Activated CD4-positive, alpha-beta T cell treated with anti-CD3 and anti-CD28 coated beads, Interleukin-2, Interleukin-4, amounts not matched to agents 100 ng/mL and 50 ng/mL, durations not matched to agents 16 hours and 8 hours (primary cell): ENCODE measurements around the gene MIB1.
"Not testable (repeated sequence)": the region's sequence is repeated elsewhere in the genome, so short reads cannot be mapped to it uniquely, and the experiment has no call there.

ENCODE experiments used
- DNase-seq: peaks from one replicate; pipeline ENCODE4 v3.0.0-alpha.2; 2020; ENCODE audit warnings: low spot score

MIB1 gene

DNA sequence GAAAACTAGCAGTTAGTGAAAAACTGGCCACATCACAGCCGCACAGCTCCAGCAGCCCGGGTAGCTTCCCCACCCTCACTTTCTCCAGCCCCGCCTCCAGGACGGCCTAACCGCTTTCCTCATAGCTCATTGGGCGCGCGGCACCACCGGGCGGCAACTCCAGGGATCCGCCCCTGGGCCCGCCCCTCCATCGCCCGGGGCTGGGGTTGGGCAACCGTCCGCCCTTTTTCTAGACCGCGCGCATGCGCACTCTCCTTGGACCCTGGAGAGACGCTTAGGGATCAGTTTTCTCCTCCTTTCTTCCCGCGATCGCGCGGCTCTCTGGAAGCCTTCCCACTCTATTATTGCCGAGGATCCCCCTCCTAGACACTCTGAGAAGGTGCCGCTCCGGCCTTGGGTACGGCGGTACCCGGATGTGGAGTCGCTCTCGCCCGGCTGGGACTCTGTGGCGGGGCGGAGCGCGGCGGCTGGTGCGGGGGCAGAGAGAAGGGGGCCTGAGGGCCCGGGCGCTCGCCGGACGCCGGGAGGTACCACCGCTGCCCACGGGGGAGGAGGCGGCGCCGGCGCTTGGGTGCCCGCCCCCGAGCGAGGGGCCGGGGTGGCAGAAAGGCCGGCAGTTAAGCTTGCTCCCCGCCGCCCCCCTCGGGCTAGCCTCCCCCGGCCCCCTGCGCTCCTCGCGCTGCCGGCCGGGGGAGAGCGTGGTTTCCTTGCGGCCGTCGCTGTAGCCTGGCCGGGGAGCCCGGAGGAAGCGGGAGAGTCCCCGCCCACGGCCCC is at the start of gene MIB1:
TSS of gene MIB1 (plus strand) at position 255 of the 774 bp plus-strand sequence. CDS start 792 bp downstream, outside the sequence.
- DNase-seq = peak; percentile 97

DNA sequence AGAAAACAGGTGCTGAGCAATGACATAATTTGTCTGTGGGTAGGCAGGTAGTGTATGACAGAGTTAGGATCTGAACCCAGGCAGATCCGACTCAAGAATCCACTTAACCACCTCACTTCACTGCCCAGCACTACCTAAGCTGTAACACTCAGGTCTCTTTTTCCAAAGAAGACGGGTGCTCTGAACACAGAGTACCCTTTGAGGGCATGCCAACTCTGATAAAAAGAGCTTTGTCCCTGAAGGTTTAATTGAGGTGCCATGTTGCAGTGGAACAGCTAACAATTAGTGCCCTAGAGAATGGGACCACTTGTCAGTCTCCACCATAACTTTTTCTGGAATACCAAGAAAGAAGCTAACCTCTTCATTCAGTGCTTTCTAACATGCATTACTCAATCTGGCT is 47.3 kb upstream of the MIB1 start:
- no peak for DNase-seq

DNA sequence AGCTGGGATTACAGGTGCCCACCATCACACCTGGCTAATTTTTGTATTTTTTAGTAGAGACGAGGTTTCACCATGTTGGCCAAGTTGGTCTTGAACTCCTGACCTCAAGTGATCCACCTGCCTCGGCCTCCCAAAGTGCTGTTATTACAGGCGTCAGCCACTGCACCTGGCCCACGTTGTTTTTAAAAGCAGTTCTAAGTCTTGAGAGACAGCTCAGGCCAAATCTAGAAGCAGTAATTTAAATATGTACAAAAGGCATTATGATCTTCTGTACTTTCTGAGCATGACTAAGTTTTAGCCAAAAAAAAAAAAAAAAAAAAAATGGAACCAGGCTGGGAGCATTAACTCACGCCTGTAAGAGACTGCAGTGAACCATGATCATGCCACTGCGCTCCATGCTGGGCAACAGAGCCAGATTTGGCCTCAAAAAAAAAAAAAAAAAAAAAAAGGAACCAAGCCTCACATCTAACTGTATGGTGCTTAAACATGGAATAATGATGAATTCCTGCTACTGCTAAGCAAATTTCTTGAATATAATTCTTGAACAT is 40.0 kb upstream of the MIB1 start:
- DNase-seq = no peak

DNA sequence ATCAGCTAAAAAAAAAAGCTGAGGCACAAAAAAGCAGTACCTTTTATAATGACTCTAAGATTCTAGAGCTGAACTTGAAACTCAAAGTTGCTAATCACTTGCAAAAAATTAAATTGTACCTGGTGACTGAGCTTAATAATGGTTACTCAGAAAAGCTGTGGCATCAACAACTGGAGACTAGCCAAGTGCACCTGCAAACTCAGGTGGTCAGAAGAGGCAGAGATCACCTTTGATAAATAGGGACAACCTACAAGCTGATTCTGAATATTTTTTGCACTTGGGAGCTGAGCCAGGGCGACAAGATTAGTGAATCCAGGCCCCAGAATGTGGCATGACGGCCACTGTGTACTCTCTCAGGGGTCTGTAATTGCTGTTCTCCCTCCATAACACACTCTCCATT is 39.0 kb upstream of the MIB1 start:
- DNase-seq = no peak

DNA sequence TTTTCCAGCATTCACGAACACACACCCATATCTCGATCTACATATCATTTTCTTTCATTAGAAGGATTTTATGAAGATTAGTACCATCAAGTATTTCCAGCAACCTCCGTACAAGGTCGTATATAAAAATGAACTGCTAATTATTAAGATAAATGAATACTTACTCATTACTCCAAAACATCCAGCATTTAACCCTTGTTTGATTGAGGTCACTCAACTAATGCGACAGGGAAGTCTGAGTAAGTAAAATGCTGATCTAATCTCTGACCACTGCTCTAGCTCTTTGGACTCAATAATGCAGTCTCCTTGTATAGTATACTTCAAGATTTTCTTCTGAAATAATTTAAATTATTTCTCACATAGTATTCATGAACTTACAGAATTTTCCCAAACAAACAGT is 38.0 kb upstream of the MIB1 start:
- DNase-seq = no peak

DNA sequence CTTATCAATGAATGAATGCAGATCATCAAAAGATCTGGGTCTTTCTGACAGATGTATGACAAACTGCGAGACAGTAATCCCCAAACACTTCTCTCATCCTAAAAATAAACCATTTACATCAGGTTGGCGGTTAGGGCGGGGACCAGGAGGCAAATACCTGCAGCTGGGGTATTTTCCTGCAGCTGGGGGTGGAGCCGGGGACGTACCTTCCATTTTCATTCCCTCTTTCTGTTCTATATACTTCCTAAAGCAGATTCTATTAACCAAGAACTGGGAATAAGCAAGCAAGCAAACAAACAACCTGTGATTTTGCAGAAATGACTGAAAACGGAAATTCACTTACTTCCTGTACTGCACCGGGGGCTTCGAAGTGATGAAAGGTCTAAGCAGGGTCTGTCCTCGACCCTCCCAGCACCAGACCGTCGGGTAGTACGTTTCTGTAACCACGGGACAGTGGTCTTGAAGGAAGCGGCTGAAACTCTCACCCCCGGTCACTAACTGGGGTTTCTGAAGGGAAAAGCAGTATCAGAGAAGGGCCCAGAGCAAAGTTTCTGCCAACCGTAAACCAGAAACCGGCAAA is 37.3 kb upstream of the MIB1 start:
- DNase-seq = peak; percentile 32

DNA sequence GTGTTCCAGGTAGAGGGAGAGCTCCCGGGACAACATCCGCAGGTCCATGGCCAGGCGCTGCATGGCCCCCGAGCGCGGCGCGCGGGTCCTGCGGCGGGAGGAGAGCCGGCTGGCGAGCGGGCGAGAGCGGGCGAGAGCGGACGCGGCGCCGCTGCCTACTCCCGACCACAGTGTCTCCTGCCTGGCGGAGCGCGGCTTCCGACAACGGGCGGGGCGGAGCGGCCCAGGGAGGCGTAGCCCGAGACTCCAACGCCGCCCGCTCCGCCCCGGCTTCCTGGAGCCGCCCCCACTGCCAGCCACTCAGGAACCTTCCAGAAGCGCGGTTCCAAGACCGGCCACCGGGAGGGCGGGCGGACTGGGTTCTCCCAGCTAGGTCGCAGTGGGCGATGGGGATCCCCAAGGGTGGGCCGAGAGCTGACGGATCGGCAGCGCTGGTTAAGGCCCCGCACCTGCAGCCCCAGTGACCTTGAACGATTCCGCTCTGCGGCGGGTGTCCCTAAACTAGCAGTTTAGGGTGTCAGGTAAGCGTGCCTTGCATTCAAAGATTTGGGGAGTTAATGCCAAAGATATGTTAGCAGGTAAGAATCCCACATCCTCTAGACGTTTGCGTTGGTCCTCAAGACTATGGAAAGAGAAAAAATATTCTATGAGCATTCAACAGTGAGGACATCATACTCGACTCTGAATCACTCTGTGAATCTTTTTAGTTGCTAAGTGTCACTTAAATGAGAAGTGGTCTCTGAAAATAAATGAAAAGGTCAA is 35.8 kb upstream of the MIB1 start, which contains the start of gene ABHD3:
TSS of gene ABHD3 (minus strand) at position 172 of the 762 bp plus-strand sequence. CDS start at position 63, 109 bp downstream.
- DNase-seq = peak; percentile 92

DNA sequence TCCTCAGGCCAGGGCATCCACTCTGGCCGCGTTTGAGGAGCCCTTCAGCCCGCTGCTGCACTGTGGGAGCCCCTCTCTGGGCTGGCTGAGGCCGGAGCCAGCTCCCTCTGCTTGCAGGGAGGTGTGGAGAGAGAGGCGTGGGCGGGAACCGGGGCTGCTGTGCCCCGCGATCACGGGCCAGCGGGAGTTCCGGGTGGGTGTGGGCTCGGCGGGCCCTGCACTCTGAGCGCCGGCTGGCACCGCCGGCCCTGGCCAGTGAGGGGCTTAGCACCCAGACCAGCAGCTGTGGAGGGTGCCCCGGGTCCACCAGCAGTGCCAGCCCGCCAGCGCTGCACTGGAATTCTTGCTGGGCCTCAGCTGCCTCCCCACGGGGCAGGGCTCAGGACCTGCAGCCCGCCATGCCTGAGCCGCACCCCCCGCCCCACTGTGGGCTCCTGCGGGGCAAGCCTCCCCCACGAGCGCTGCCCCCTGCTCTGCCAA is 34.2 kb upstream of the MIB1 start:
- no peak for DNase-seq

DNA sequence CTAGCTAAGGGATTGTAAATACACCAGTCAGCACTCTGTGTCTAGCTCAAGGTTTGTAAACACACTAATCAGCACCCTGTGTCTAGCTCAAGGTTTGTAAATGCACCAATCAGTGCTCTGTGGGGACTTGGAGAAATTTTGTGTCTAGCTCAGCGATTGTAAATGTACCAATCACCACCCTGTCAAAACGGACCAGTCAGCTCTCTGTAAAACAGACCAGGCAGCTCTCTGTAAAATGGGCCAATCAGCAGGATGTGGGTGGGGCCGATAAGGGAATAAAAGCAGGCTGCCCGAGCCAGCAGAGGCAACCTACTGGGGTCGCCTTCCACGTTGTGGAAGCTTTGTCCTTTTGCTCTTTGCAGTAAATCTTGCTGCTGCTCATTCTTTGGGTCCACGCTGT is 33.5 kb upstream of the MIB1 start:
- not testable (repeated sequence) for DNase-seq

DNA sequence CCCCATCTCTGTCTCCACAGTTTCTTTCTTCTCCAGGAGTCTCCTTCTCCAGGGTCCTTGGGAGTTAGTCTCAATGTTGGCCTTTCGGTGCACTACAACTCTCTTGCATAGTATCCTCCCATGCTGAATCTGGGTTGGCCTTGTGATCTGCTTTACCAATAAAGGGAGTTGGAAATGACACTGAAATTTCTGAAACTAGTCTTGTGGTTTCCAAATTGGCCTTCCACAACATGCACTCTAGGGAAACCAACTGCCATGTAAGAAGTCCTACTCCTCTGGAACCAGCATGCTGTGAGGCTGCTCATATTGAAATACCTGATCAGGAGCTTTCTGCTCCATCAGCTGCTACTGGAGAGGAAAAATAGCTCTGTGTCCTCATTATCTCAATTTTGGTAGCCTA is 26.1 kb upstream of the MIB1 start:
- DNase-seq = peak; percentile 61

DNA sequence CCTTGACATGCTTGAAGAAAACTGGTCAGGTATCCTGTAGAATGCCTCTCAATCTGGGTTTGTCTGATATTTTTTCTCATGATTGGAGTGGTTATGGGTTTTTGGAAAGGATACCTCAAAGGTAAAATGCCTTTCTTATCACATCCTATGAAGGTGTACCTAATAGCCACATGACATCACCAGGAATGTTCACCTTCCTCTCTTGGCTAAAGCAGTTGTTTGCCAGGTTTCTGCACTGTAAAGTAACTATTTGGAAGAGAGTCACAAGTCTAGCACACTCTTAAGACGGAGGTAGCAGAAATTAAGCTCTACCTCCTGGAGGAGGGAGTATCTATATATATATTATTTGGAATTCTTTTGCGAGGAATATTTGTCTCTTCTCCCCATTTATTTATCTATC is 17.9 kb upstream of the MIB1 start:
- DNase-seq = no peak

DNA sequence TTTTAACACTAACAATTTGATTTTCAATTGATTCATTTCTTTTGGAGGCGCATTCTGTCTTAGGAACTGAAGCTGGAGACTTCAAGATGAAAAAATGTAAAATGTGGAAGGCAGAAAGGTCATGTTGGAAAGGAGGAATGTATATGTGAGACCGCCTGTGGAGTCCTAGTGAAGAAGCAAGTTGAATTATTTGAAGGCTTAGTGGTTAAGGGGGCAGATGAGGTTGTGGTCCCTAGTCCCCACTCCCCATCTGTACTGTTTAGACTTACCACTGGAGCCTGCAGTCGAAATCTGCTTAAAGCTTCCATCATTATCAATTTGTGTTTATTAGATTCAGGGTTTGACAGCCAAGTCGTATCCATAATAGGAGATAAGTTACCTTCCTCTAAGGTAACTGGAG is 15.4 kb upstream of the MIB1 start:
- DNase-seq = no peak

DNA sequence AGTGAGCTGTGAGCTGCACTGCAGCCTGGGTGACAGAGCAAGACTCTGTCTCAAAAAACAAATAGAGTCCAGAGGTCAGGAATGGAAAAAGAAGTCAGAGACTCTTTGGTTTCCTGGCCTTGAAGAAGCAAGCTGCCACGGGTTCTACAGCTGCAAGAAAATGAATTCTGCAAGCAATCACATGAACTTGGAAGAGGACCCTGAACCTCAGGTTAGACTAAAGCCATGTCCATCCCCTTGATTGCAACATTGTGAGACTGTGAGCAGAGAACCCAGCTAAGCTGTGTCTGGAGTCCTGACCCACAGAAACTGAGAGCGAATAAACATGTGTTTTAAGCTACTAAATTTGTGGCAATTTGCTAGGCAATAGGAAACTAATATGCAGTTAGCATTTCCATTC is 12.9 kb upstream of the MIB1 start:
- DNase-seq = no peak

DNA sequence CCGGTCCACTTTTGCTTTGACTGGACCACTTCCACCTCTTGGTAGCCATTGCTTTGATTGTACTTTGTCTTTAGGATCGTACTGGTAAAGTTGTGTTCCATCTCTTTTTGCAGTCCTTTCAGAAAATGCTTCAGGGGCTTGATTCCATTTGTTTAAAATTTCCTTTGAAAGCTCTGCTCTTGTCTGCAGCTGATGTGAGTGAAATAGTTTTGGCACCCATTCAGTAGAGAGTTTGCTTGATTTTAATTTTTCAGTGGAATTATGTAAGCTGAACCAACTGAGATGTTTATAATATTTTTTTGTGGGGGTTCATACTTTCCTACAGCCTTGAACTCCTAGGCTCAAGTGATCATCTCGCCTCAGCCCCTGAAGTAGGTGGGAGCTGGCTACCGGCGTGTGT is 7.6 kb upstream of the MIB1 start:
- DNase-seq = no peak

DNA sequence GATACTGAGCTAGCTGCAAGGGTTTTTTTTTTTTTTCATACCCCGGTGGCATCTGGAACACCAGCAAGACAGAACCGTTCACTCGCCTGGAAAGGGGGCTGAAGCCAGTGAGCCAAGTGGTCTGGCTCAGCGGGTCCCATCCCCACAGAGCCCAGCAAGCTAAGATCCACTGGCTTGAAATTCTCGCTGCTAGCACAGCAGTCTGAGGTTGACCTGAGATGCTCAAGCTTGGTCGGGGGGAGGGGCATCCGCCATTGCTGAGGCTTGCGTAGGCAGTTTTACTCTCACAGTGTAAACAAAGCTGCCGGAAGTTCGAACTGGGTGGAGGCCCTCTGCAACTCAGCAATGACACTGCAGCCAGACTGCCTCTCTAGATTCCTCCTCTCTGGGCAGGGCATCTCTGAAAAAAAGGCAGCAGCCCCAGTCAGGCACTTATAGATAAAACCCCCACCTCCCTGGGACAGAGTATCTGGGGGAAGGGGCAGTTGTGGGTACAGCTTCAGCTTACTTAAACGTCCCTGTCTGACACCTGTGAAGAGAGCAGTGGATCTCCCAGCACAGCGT is 5.1 kb upstream of the MIB1 start:
- no peak for DNase-seq

DNA sequence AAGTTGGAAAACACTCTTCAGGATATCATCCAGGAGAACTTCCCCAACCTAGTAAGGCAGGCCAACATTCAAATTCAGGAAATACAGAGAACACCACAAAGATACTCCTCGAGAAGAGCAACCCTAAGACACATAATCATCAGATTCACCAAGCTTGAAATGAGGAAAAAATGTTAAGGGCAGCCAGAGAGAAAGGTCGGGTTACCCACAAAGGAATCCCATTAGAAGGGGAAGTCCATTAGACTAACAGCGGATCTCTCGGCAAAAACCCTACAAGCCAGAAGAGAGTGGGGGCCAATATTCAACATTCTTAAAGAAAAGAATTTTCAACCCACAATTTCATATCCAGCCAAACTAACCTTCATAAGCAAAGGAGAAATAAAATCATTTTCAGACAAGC is 3.7 kb upstream of the MIB1 start:
- not testable (repeated sequence) for DNase-seq

DNA sequence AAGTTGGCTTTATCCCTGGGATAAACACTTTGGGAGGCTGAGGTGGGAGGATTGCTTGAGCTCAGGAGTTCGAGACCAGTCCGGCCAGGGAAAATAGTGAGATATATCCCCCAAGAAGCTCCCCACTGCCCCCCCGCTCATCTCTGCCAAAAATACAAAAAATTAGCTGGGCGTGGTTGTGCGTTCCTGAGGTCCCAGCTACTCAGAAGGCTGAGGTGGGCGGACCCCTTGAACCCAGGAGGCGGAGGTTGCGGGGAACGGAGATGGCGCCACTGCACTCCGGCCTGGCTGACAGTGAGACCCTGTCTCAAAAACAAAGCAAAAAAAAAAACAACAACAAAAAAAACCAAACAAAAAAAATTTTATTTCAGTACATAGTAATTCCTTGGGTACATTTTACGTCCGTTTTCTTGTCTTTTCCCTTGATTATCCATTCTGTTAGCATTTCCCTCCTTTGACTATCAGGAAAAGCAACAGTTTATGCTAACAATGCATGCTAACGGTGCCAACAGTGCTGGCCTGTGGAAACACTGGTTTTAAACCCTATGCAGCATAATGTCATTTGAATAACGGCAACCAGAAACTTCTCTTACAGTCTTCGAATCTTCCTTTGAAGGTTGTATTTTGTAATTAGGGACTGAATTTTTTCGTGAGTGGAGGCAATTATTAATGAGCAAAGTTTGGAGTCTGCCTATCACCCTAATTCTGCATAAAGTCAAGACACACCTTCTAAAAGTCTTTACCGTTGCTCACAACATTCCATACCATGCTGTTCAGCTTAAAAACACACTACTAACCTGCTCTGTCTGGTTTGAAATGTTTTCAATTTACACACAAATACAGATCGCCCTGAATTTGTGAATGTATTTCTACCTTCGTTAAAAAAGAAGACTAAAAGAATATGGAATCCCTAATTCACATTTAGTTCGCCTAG is 721 bp upstream of the MIB1 start:
- no peak for DNase-seq

DNA sequence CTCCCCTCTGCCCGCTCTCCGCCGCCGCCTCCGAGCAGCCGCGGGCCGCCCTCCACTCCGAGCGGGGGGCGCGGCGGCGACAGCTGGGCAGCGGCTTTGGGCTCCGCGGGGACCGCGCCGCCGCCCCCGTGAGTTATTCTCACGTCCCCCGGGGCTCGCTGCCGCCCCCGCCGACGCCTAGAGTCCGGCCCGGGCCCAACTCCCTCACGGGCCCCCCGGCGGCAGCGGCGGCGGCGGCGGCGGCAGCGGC is 645 bp downstream of the MIB1 start:
- no peak for DNase-seq

DNA sequence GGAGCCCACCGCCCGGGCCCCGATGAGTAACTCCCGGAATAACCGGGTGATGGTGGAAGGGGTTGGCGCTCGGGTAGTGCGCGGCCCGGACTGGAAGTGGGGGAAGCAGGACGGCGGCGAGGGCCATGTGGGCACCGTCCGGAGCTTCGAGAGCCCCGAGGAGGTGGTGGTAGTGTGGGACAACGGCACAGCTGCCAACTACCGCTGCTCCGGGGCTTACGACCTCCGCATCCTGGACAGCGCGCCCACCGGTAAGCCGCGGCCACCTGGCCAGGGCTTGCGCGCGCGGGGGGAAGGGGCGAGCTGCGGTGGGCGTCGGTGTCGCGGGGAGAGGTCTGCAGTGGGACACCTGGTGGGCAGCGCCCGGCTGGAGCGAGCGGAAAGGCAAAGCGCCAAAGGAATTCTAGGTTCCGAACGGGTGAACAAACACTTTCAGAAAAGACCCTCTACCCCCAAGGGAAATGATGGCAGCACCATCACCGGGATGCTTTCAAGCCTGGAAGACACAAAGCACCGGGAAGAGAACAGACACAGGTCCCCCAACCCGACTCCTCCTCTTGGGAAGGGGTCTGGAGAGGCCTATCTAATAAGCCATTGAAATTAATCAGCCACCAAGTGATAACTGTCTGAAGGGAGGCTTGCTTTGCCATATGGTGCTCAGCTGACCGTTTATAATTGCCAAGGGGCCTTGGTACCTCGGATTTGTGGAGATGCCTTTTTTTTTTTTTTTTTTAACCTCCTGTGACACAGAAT is 1.1 kb downstream of the MIB1 start:
- DNase-seq = peak; percentile 25

DNA sequence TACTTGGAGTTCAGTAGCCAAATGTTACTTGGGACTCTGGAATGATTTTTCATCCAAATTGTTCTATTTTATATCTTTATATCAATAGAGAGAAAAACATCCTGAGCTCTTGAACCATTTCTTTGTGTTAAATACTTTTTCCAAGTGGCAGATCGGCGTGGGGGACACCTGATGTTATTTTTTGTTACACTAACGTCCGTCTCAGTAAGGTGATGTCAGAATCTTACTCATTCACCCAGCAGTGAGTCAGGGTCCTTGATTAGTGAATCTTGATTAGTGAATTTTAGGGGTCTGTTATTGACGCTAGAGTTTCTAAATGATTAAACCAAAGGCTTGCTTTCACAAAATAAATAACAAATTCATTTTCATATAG is 1.7 kb downstream of the MIB1 start:
- DNase-seq = peak; percentile 28
